HUES6 (cell line): ENCODE measurements around the gene SLC6A19.

ENCODE experiments used
- H3K27ac ChIP-seq: 2 replicates; pipeline ENCODE4 v1.7.0; 2013; ENCODE audit warnings: low read depth, mild to moderate bottlenecking, low read length, inconsistent platforms
- H3K27me3 ChIP-seq: 2 replicates; pipeline ENCODE4 v1.6.1; 2013; ENCODE audit warnings: low read length; ENCODE audit not compliant: control insufficient read depth, insufficient read depth
- H3K36me3 ChIP-seq: 2 replicates; pipeline ENCODE4 v1.6.1; 2013; ENCODE audit warnings: low read length; ENCODE audit not compliant: control insufficient read depth, insufficient read depth
- H3K4me1 ChIP-seq: 2 replicates; pipeline ENCODE4 v1.6.1; 2013; ENCODE audit warnings: low read length; ENCODE audit not compliant: control insufficient read depth, insufficient read depth
- H3K4me3 ChIP-seq: 2 replicates; pipeline ENCODE4 v1.5.1; 2013; ENCODE audit warnings: low read depth, low read length
- H3K9ac ChIP-seq: one replicate; pipeline ENCODE4 v1.6.1; 2013; ENCODE audit warnings: mild to moderate bottlenecking, low read length
- H3K9me3 ChIP-seq: 2 replicates; pipeline ENCODE4 v1.6.1; 2013; ENCODE audit warnings: low read depth, low read length; ENCODE audit not compliant: control insufficient read depth, insufficient read depth

The SLC6A19 gene

DNA sequence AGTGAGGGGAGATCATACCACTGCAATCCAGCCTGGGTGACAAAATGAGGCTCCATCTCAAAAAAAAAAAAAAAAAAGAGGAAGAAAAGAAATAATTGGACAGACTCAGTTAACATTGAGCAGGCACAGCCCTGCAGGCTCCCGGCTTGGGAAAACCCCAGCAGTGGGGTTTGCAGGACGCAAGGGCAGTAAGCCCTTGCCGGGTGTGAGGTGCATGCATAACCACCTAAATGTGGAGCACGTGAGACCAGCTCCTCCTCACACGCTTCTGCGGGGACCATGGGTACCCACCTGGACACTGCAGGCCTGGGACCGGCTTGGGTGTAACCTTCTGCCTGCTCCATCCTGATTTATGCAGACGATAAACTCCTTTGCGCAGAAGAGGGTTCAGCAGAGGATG is 19.0 kb downstream of the SLC6A19 start:
- H3K4me1 ChIP-seq: no peaks in the 10 kb centered on the region
- no peak overlapping the region for H3K4me3 ChIP-seq
- no peaks in the 10 kb centered on the region for H3K36me3 ChIP-seq
- no peaks in the 10 kb centered on the region for H3K27me3 ChIP-seq
- H3K9ac ChIP-seq: no peak overlapping the region
- H3K9me3 ChIP-seq: peaks cover 6% of the 10 kb centered on the region
- no peak overlapping the region for H3K27ac ChIP-seq

DNA sequence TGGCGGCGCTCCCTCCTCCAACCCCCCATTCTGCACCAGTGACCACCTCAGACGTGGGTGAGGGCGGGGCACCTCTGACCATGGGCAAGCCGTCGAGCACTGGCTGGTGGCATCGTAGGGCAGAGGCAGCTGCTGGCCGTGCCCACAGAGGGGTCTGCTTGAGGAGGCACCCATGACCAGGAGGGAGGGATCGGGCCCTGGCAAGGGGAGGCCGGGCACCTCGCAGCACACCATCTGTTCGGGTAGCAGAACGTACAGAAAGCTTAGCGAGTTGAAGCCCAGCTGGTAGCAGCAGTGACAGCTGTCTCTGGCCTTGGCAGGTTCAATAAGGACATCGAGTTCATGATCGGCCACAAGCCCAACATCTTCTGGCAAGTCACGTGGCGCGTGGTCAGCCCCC is 19.4 kb downstream of the SLC6A19 start:
- no peak overlapping the region for H3K9ac ChIP-seq
- H3K4me1 ChIP-seq: no peaks in the 10 kb centered on the region
- no peak overlapping the region for H3K4me3 ChIP-seq
- H3K9me3 ChIP-seq: peaks cover under 1% of the 10 kb centered on the region; the same call in 1 of the 2 replicates
- H3K27me3 ChIP-seq: no peaks in the 10 kb centered on the region
- no peaks in the 10 kb centered on the region for H3K36me3 ChIP-seq
- H3K27ac ChIP-seq: no peak overlapping the region

DNA sequence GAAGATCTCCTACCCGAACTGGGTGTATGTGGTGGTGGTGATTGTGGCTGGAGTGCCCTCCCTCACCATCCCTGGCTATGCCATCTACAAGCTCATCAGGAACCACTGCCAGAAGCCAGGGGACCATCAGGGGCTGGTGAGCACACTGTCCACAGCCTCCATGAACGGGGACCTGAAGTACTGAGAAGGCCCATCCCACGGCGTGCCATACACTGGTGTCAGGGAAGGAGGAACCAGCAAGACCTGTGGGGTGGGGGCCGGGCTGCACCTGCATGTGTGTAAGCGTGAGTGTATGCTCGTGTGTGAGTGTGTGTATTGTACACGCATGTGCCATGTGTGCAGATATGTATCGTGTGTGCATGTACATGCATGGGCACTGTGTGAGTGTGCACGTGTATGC is 20.3 kb downstream of the SLC6A19 start:
- Histone ChIP-seq H3K9ac (no peak overlapping the region), H3K27ac (no peak overlapping the region), H3K27me3 (no peaks in the 10 kb centered on the region), H3K9me3 (no peaks in the 10 kb centered on the region), H3K4me3 (no peak overlapping the region), H3K36me3 (no peaks in the 10 kb centered on the region), H3K4me1 (no peaks in the 10 kb centered on the region)

DNA sequence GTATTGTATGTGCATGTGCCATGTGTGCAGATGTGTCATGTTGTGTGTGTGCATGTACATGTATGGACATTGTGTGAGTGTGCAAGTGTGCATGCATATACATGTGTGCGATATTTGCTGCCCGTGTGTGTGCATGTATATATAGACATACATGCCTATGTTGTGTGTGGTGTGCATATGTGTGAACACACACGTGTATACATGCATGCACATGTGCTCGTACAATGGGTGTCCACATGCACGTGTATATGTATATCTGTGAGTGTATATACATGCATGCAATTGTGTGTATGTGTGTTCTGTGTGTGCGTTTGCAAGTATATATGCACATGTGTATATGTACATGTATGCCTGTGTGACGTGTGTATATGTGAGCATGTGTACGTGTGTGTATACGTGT is 20.8 kb downstream of the SLC6A19 start:
- no peak overlapping the region for H3K27ac ChIP-seq

DNA sequence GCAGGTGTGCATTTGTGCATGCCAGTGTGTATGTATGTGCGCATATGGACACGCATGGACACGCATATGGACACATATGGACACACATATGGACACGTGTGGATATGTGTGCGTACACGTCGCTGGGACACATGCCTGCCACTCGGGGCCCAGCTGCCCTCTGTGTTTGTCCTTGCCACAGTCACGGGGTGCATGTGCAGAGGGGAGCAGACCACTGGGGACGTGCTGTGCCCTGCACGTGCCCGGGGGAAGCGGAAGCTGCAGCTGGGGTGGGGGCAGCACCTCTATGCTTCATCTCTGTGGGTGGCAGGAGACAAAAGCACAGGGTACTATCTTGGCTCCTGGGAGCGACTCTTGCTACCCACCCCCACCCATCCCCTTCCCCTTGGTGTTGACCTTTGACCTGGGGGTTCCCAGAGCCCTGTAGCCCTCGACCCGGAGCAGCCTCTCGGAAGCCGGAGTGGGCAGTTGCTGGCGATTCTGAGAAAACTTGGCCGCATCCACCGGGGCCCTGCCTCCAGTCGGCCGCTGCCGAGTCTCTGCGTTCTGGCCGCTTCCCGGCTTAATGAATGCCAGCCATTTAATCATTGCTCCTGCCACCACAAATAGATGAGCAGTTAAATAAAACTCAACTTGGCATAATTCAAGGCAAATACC is 21.4 kb downstream of the SLC6A19 start:
- Histone ChIP-seq H3K27ac (no peak overlapping the region), H3K4me3 (no peak overlapping the region), H3K9ac (no peak overlapping the region), H3K4me1 (no peaks in the 10 kb centered on the region; the same call in 1 of the 2 replicates), H3K36me3 (no peaks in the 10 kb centered on the region), H3K27me3 (no peaks in the 10 kb centered on the region), H3K9me3 (no peaks in the 10 kb centered on the region)

More for the DNA sequence above, 20.8 kb downstream of the SLC6A19 start:
- H3K9me3 ChIP-seq: no peaks in the 10 kb centered on the region
- no peak overlapping the region for H3K9ac ChIP-seq
- no peaks in the 10 kb centered on the region for H3K27me3 ChIP-seq
- H3K36me3 ChIP-seq: no peaks in the 10 kb centered on the region
- H3K4me3 ChIP-seq: no peak overlapping the region
- no peaks in the 10 kb centered on the region for H3K4me1 ChIP-seq

DNA sequence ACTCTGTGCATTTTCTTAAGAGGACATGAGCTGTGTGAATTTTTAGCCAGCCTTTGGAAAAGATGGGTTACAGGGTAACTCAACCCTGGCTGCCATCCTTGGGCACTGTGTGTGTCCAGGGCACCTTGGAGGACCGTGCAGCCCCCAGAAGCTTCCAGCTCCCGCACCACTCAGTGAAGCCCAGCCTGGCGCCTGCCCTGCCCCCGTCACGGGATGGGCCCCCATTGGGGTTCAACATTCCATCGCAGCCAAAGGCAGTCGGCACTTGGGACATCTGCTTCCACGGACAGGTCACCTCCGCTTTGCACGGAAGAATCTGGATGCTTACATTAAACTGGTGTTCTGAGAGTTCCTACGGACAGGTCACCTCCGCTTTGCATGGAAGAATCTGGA is 21.9 kb downstream of the SLC6A19 start:
- no peaks in the 10 kb centered on the region for H3K9me3 ChIP-seq

DNA sequence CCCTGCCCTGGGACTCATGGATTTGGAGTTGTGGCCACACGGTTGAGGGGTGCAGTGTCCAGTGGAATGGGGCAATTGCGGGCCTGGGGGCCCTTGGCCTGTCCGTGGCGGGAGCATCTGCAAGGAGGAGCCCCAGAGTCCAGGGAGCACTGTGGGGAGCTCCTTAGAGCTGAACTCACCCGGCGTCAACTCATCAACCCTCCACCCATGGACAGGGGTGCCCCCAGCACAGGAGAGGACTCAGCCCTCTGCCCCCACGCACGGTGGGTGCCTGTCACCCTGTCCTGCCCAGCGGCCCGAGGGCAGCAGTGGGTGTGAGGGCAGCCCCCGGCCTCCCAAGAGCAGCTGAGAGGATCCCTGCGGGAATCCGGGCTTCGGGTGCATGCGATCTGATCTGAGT is 23.2 kb downstream of the SLC6A19 start:
- Histone ChIP-seq H3K4me3 (no peak overlapping the region), H3K4me1 (no peaks in the 10 kb centered on the region; the same call in 1 of the 2 replicates), H3K36me3 (no peaks in the 10 kb centered on the region), H3K27me3 (no peaks in the 10 kb centered on the region), H3K27ac (no peak overlapping the region), H3K9me3 (no peaks in the 10 kb centered on the region), H3K9ac (no peak overlapping the region)

More for the DNA sequence above, 21.9 kb downstream of the SLC6A19 start:
- Histone ChIP-seq H3K4me1 (no peaks in the 10 kb centered on the region; the same call in 1 of the 2 replicates), H3K4me3 (no peak overlapping the region), H3K27me3 (no peaks in the 10 kb centered on the region), H3K27ac (no peak overlapping the region), H3K9ac (no peak overlapping the region), H3K36me3 (no peaks in the 10 kb centered on the region)

DNA sequence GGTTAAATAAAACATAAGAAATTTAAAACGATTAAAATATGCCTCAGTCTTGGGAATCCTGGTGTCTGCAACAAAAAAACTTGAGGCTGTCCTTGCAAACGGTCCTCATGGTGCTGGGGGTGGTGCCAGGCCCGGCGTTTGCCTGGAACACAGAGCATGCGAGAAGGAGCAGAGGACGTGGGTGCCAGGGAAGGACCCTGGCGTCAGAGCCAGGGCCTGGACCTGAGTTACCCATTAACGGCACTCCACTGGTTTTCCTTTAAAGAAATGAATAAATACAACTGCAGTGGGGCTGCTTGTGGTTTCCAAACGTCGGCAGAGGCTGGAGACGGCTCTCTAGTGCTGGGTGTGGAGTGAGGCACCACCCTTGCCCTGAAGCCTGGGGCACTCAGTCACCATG is 23.7 kb downstream of the SLC6A19 start, which contains the start of gene SLC6A18:
Gene SLC6A18, plus strand, starts transcription at position 301 of the 400 bp plus-strand sequence. Its CDS starts 97 bp downstream, at position 398.
- H3K36me3 ChIP-seq: no peaks in the 10 kb centered on the region
- H3K9ac ChIP-seq: no peak within 1 kb of the TSS
- no peaks in the 10 kb centered on the region; the same call in 1 of the 2 replicates for H3K4me1 ChIP-seq
- no peaks in the 10 kb centered on the region for H3K27me3 ChIP-seq
- no peak within 1 kb of the TSS for H3K4me3 ChIP-seq
- no peak within 1 kb of the TSS for H3K27ac ChIP-seq
- no peaks in the 10 kb centered on the region for H3K9me3 ChIP-seq

DNA sequence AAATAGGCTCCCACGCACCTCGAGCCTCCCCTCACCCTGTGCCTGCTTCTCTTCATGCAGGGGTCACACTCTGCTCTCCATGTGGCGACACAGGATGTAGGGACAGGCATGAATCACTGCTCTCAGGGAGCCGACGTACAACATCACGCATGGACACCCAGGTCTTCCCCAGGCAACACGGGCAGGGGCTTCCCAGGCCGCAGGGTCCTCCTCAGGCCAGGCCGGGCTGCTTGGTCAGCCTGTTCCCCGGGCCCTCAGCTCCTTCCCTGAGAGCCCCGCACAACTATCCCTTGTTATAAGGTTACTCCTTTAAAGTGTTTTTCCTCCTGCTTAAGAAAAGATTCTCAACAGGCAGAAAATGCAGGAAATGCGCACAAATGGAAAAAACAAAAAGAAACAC is 24.8 kb downstream of the SLC6A19 start:
- Histone ChIP-seq H3K27me3 (no peaks in the 10 kb centered on the region), H3K27ac (no peak overlapping the region), H3K4me3 (no peak overlapping the region), H3K4me1 (no peaks in the 10 kb centered on the region; the same call in 1 of the 2 replicates), H3K9ac (no peak overlapping the region), H3K36me3 (no peaks in the 10 kb centered on the region), H3K9me3 (no peaks in the 10 kb centered on the region)

DNA sequence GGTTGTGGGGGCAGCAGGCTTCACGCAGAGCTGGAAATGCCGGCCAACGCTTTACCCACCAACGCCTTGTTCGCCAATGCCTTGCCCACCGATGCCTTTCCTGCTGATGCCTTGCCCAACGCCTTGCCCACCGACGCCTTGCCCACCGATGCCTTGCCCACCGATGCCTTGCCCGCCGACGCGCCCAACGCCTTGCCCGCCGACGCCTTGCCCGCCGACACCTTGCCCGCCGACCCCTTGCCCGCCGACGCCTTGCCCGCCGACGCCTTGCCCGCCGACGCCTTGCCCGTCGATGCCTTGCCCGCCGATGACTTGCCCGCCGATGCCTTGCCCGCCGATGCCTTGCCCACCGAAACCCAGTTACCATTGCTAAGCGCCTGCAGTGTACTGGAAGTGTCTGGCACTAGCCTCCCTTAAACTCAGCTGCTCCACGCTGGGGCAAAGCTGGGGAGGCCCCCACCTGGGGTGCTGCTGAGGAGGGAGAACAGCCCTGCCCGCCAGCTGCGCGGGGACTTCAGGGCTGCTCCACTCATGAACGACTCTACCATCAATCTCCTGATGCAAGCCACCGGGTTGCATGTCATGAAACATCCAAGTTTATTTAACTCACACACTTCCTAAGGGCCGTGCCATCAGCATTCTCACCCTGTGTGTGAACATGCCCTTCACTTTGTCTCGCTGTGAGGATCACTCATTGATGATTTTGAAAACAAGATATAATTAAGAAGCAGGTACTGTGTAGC is 25.6 kb downstream of the SLC6A19 start:
- no peak overlapping the region for H3K4me3 ChIP-seq
- no peaks in the 10 kb centered on the region for H3K9me3 ChIP-seq
- H3K36me3 ChIP-seq: no peaks in the 10 kb centered on the region
- no peaks in the 10 kb centered on the region for H3K27me3 ChIP-seq
- H3K27ac ChIP-seq: no peak overlapping the region
- H3K9ac ChIP-seq: no peak overlapping the region
- no peaks in the 10 kb centered on the region; the same call in 1 of the 2 replicates for H3K4me1 ChIP-seq

DNA sequence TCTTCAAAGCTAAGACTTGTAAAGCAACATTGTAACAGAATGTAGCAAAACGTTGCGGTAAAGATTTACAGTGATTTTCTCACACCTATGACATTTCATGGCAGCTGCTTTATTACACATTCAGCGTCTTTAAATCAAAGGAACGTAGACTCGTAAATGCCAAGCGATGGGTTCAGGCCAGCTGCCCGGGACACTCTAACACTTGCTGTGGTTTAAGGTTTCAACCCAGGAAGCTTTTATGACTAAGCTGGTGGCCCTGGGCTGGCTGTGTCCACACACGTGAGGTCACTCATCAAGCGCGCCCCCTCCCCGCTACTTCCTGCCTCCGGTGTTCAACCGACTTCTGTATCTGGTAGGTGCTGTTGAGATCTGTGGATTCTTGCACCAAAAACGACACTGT is 26.3 kb downstream of the SLC6A19 start:
- H3K4me1 ChIP-seq: no peaks in the 10 kb centered on the region; the same call in 1 of the 2 replicates
- no peaks in the 10 kb centered on the region for H3K9me3 ChIP-seq
- no peaks in the 10 kb centered on the region for H3K36me3 ChIP-seq
- no peak overlapping the region for H3K4me3 ChIP-seq
- no peak overlapping the region for H3K27ac ChIP-seq
- H3K9ac ChIP-seq: no peak overlapping the region
- no peaks in the 10 kb centered on the region for H3K27me3 ChIP-seq
